GM21367 (cell line): ENCODE results near the gene CIC.

Experiments used
- ATAC-seq: cut with Tn5 transposase; IDR thresholded peaks from one replicate; pipeline ENCODE4 v1.9.1; 2021; ENCODE audit not compliant: unreplicated experiment

Gene CIC

GRCh38 chr19:42275103-42275502, 6.1 kb downstream of the CIC start:
- ATAC-seq = no peak

GRCh38 chr19:42275517-42275916, 6.5 kb downstream of the CIC start:
- ATAC-seq = no peak

- ATAC-seq = no peak
These were observed 7.2 kb downstream of the CIC start for GRCh38 chr19:42276284-42276683.

DNA sequence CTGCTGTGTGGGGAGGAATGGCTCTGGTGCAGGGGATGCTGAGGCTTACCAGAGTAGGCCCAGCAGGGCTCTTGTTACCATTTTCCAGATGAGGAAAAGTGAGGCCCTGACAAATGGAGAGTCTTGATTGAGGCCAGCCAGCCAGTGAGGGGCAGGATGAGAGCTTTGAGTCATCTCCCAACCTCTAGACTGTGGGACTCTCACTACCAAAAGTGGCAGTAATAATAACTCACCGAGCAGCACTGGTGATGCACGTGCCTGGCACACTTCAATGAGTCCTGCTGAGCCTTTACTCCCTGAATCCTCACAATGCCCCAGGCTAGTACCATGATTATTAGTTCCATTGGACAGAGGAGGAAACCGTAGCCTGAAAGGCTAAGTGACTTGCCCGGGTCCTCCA, 7.8 kb downstream of the CIC start:
- no peak for ATAC-seq

- no peak for ATAC-seq
These were observed 8.9 kb downstream of the CIC start for GRCh38 chr19:42277821-42278451.

DNA sequence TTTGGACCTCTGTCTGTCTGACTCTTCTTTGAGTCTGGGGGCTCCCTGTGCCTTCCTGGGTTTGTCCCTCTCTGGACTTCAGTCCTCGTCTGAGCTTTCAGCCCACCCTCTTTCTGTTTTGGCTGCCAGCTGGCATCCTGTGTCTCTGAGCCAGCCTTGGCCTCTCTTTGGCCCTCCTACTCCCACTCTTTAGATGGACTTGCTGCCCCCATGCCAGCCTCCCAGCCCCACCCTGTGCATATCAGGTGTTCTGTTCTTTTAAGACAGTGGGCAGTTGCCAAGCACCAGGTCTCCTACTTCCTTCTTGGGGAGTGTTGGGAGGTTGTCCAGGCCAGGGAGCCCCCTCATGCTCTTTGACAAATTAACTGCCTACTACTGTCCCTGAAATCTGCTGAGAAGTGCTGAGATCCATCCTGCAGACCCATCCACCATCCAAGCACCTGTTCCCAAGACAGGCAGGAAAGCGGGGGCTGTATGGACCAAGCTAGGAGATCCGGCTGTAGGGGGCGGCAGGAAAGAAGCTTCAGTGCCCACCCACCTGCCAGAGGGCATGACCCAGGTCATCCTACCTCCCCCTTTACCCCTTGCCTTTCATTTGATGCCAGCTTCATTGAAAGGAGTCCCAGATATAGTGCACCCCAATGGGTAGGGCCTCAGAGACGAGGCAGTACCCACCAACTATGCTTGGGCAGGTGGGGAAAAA, 9.6 kb downstream of the CIC start:
- ATAC-seq = no peak

- no peak for ATAC-seq
These were observed 10.3 kb downstream of the CIC start for GRCh38 chr19:42279155-42279901.

DNA sequence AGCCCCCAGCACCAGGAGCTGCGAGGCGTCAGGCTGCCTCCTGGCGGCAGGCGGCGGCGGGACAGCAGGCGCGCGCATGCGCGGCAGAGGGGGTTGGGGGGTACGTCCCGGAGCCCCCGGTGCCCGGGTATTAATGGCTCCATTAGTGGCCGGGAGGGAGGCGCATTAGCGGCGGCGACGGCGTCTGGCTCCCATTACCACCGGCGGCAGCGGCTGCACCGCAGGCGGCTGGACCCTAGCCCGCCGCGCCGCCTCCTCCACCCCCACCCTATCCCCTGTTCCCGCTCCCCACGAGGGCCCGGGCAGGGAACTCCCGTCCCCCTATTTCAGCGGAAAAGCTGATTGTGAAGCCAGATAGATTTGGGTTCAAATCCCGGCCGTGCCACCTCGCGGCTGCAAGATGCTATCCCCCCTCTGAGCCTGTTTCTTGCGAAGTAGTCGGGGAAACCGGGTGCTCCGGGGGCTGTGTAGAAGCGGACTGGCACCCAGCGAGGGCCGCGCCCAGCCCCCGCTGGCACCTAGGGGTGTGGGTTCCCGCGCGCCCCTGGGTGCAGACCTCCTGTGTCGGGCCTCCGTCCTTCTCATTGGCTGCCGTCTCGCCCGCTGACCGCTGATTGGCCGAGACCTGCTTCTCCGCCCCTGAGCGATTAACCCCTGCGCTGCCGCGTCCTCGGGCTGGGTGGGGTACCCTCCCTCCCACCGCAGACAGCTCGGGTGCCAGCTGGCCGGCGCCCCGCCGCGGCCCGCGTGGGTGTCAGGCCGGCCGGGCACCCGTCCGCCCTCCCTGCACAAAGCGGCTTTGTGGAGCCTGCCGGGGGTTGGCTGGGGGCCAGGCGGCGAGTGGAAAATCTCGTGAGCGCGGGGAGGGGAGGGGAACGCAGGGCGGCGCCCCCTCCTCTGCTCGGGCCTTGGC, 11.1 kb downstream of the CIC start:
- no peak for ATAC-seq

GRCh38 chr19:42280815-42281145, 11.7 kb downstream of the CIC start:
- ATAC-seq = no peak

DNA sequence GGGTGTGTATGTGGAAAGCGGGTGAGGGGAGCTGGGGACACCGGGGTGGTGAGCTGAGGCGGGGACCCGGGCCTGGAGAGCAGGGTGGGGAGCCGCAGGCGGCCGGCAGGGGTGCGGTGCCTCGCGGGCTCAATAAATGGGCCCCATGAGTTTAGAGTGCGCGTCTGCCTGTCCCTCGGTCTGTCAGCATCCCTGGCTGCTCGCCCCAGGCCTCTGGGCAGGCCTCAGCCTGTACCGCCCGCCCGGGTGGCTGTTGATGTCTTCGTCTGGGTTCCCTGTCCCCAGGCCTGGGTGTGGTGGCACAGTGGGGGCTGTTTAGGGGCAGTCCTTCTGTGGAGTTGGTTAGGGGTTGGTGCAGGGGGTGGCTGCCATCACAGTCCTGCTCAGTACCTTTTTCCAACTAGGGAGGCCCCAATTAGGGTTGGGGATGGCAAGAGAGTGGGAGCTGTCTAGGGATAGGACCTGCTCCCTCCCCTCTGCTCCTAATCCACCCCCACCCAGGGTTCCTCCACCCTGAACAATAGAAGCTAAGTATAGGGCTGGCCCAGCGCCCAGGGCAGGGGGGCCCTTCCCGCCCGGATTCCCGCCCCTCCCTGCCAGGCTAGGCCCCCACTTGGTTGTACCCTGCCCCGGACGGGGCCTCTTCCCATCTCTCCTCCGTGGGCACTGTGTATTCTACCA, 12.2 kb downstream of the CIC start:
- no peak for ATAC-seq

- no peak for ATAC-seq
These were observed 13.0 kb downstream of the CIC start for GRCh38 chr19:42281827-42282762.

DNA sequence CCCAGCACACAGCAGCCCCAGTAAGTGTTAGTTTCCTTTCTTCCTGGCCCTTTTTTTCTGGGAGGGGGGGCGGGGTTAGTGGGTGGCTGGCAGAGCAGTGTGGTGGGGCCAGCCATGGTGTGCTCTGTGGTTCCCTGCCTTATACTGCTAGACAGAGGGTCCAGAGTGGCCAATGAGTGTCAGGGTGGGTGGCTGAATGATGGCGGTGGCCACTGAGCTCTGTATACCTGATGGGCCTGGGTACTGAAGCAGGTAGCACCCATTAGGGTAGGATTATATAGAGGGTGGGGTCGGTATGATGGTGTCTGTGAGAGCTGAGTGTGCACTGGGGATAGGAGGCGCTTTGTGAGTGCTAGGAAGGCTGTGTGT, 13.8 kb downstream of the CIC start:
- ATAC-seq = no peak

DNA sequence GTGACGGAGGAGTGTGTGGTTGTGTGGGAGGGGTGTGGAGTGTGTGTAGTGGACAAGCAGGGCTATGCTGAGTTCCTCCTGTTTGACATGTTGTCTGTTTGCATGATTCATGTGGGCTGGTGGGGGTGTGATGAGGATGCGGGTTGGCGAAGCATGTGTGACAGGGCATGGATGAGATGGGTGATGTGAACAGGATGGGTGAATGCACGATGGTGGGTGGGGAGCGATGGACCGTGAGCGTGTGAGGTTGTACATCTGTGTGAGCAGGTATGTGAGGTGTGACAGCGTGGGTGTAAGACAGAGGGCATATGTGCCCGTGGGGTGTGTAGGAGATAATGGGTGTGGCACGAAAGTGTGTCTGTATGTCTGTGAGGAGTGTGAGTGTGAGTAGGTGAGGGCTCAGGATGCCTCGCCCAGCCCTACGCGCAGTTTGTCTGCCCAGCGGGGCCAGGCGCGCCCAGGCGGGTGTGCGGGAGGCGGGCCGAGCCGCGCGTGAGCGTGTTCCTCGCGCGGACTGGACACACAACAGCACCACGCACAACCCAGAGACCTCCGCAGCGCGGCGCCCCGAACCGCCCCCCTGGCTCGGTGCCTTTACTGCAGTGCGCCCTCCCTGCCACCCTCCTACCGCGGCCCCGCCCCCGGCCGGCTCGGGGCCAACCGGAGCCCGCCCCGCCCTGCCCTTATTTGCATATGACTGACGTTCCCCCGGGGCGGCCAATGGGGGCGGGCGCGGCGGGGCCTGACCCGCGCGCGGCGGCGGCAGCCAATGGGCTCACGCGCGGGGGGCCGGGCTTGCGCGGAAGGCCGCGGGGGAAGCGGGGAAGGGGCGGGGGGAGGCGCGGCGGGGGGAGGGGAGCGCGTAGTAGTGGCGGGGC, 14.4 kb downstream of the CIC start:
- peak; percentile 29 for ATAC-seq

- peak; percentile 20 for ATAC-seq
These were observed 15.0 kb downstream of the CIC start for GRCh38 chr19:42284066-42284501.

- ATAC-seq = no peak
These were observed 15.7 kb downstream of the CIC start for GRCh38 chr19:42284591-42285341.

GRCh38 chr19:42285541-42285941, 16.5 kb downstream of the CIC start:
- ATAC-seq = no peak

DNA sequence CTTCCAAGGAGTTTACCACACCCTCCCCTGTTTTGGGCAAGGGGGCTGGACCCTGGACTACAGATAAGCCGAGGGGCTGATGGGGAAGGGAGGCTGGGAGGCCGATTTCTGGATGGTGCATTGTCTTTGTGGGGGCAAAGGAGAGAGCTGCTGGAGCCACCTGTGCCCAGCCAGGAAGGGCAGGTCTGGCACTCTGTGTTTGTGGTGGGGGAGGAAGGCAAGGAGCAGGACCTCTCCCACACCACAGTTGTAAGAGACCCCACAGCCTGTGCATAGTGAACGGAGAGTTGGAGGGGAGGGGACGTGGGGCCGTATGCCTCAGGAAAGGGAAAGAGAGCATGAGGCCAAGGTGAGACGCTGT, 16.9 kb downstream of the CIC start:
- no peak for ATAC-seq
